Endothelial cell of umbilical vein (primary cell): ENCODE results near the gene DHX34. TPM values are rescaled to one million over a fixed set of nuclear protein-coding genes. Genes with fewer than 3 reads are reported as not detected.

Source experiments
- BruUV-seq: library from RNA; stranded (reverse); fragments of 400-500 nt; replicated peaks from 2 replicates; lab custom pipeline; 2021; lab: Mats Ljungman, UMichigan
- CTCF ChIA-PET: fragments of 300-600, 350-600 bp; sonication (Branson Sonifier 250); formaldehyde crosslinking; loops from one replicate; lab custom pipeline; 2021; ENCODE audit warnings: antibody characterized with exemption, inconsistent platforms; lab: Charles Lee
- POLR2A ChIA-PET: fragments of 300-600, 350-600 bp; sonication (Branson Sonifier 250); formaldehyde crosslinking; loops from one replicate; lab custom pipeline; 2021; ENCODE audit warnings: antibody characterized with exemption, inconsistent platforms; lab: Charles Lee
- DNase-seq: peaks from one replicate; pipeline ENCODE4 v3.0.0-alpha.2; 2011; ENCODE audit warnings: low read depth, low spot score
- FAIRE-seq: peaks from 2 replicates; lab custom pipeline; 2011; peaks lifted over from hg19 to GRCh38; lab: Jason Lieb, UNC
- H2AFZ ChIP-seq: 2 replicates; pipeline ENCODE4 v1.6.0; 2012; ENCODE audit warnings: low read depth, low read length, control low read depth, inconsistent platforms
- H3K27ac ChIP-seq: 2 replicates; pipeline ENCODE4 v1.5.1; 2011; ENCODE audit warnings: low read depth, mild to moderate bottlenecking, control low read depth, low read length, moderate library complexity; ENCODE audit not compliant: insufficient read depth
- H3K27me3 ChIP-seq, 2 experiments: 2 replicates each; pipeline versions ENCODE4 v1.6.0 to v1.6.1; 2011; ENCODE audit warnings: low read length in 2 of 2, mixed read lengths in 1 of 2; ENCODE audit not compliant: control insufficient read depth in 2 of 2, insufficient read depth in 2 of 2
- H3K36me3 ChIP-seq, 2 experiments: 2 replicates in 1 of 2; 3 replicates in 1 of 2; pipeline ENCODE4 v1.5.1; 2011; ENCODE audit warnings: low read length in 2 of 2, mild to moderate bottlenecking in 1 of 2, moderate library complexity in 1 of 2; ENCODE audit not compliant: control insufficient read depth in 2 of 2, insufficient read depth in 2 of 2; ENCODE audit errors: extremely low read depth in 1 of 2
- H3K4me1 ChIP-seq: 3 replicates; pipeline ENCODE4 v1.5.1; 2011; ENCODE audit warnings: mild to moderate bottlenecking, low read length; ENCODE audit not compliant: control insufficient read depth, insufficient read depth; ENCODE audit errors: extremely low read depth
- H3K4me2 ChIP-seq: 2 replicates; pipeline ENCODE4 v1.6.1; 2011; ENCODE audit warnings: low read length, control low read depth, mixed read lengths; ENCODE audit not compliant: insufficient read depth
- H3K4me3 ChIP-seq, 3 experiments: fragments of 200-600 bp in 1 of 3; sonication (generic), shearing (Covaris generic) in 1 of 3; replicated peaks in 1 of 3; 2 replicates each; pipeline ENCODE4 v1.5.1; 2011 to 2016; ENCODE audit warnings: control low read depth in 3 of 3, low read length in 3 of 3, mild to moderate bottlenecking in 2 of 3, inconsistent platforms in 1 of 3, low read depth in 1 of 3, moderate library complexity in 1 of 3; ENCODE audit not compliant: insufficient read depth in 1 of 3
- H3K79me2 ChIP-seq: 2 replicates; pipeline ENCODE4 v1.6.0; 2012; ENCODE audit warnings: low read length, inconsistent platforms; ENCODE audit not compliant: control insufficient read depth, insufficient read depth
- H3K9ac ChIP-seq: replicated peaks from 2 replicates; pipeline ENCODE3; 2011; ENCODE audit warnings: low read length, control low read depth; ENCODE audit not compliant: insufficient read depth; ENCODE audit errors: extremely low read depth
- H3K9me1 ChIP-seq: replicated peaks from 3 replicates; pipeline ENCODE4 v1.6.0; 2011; ENCODE audit warnings: mild to moderate bottlenecking, low read length; ENCODE audit not compliant: control insufficient read depth, insufficient read depth; ENCODE audit errors: extremely low read depth
- H3K9me3 ChIP-seq: replicated peaks from 2 replicates; pipeline ENCODE4 v1.5.1; 2012; ENCODE audit warnings: low read length, inconsistent platforms; ENCODE audit not compliant: control insufficient read depth, insufficient read depth
- H4K20me1 ChIP-seq: replicated peaks from 2 replicates; pipeline ENCODE3; 2011; ENCODE audit warnings: mild to moderate bottlenecking, low read length; ENCODE audit not compliant: control insufficient read depth, insufficient read depth; ENCODE audit errors: extremely low read depth
- CTCF ChIP-seq, 2 donors: IDR thresholded peaks; 1 replicate in 1 of 2; 2 replicates in 1 of 2; pipeline ENCODE4 v1.5.1; 2011; ENCODE audit warnings: low read length in 2 of 2, mild to moderate bottlenecking in 2 of 2, moderate library complexity in 2 of 2, control low read depth in 1 of 2, inconsistent platforms in 1 of 2, low read depth in 1 of 2; ENCODE audit not compliant: insufficient read depth in 1 of 2; ENCODE audit errors: extremely low read depth in 1 of 2
- EZH2 ChIP-seq: IDR thresholded peaks from 2 replicates; pipeline ENCODE4 v1.6.1; 2012; ENCODE audit warnings: borderline replicate concordance, low read depth, mild to moderate bottlenecking, moderate library complexity, low read length, inconsistent platforms; ENCODE audit not compliant: severe bottlenecking
- FOS ChIP-seq: IDR thresholded peaks from 2 replicates; pipeline ENCODE4 v1.6.1; 2011; ENCODE audit warnings: mild to moderate bottlenecking, low read length, moderate library complexity, borderline replicate concordance; ENCODE audit not compliant: insufficient read depth
- GATA2 ChIP-seq: IDR thresholded peaks from 2 replicates; pipeline ENCODE4 v1.7.0; 2011; ENCODE audit warnings: low read depth, mild to moderate bottlenecking, moderate library complexity, mixed read lengths, low read length; ENCODE audit not compliant: insufficient read length, insufficient read depth
- JUN ChIP-seq: IDR thresholded peaks from 2 replicates; pipeline ENCODE4 v1.6.1; 2011; ENCODE audit warnings: borderline replicate concordance, low read depth; ENCODE audit not compliant: insufficient read length, insufficient read depth
- MAX ChIP-seq: IDR thresholded peaks from 2 replicates; pipeline ENCODE4 v1.6.1; 2011; ENCODE audit not compliant: insufficient read depth, insufficient read length
- MYC ChIP-seq: IDR thresholded peaks from one replicate; pipeline ENCODE4 v1.6.1; 2011; ENCODE audit warnings: mild to moderate bottlenecking, low read depth, low read length
- POLR2A ChIP-seq: IDR thresholded peaks from 2 replicates; pipeline ENCODE4 v1.6.1; 2012; ENCODE audit warnings: low read depth, mild to moderate bottlenecking, control low read depth, low read length
- POLR2AphosphoS5 ChIP-seq: IDR thresholded peaks from 2 replicates; pipeline ENCODE4 v1.6.1; 2012; ENCODE audit warnings: low read depth, mild to moderate bottlenecking, control low read depth, low read length, moderate library complexity; ENCODE audit not compliant: insufficient read depth
- dilution Hi-C: fragments of 300-500 bp; cut with MboI; formaldehyde crosslinking; loops from one replicate; pipeline ENCODE4 v1.15.0; 2019; ENCODE audit warnings: low sequenced_read_pairs; ENCODE audit not compliant: extremely low pct_ligation_motif_present
- intact Hi-C: fragments of 100-400 bp; cut with micrococcal nuclease; formaldehyde crosslinking; loops from one replicate; pipeline ENCODE4 v1.10.0; 2022
- polyA plus RNA-seq, 4 experiments: library from polyadenylated mRNA; depleted of rRNA in 3 of 4; stranded (reverse) in 3 of 4; unstranded in 1 of 4; fragments of >200 nt; gene quantifications; 2 replicates each; pipeline versions ENCODE4 v1.2.1 to v1.2.3, GENCODE V29; 2011 to 2012; ENCODE audit warnings: missing spikeins in 1 of 4
- total RNA-seq: library from RNA; stranded (reverse); gene quantifications from 2 replicates; pipeline ENCODE4 v1.2.3, GENCODE V29; 2021

DHX34 gene
- total and polyA plus RNA-seq, 2 donors (not counting 3 experiments of a cell fraction or from before 2014, with no cell fraction given), result 12.8 to 20.7 TPM

- Histone ChIP-seq H3K4me2 (no peak overlapping the region), H2AFZ (no peak overlapping the region), H3K9ac (no peak overlapping the region), H3K79me2 (peaks cover 28% of the 10 kb centered on the region), H3K4me1 (peaks cover 6% of the 10 kb centered on the region), H3K27ac (no peak overlapping the region), H3K27me3 (no peaks in the 10 kb centered on the region), H4K20me1 (no peaks in the 10 kb centered on the region), H3K9me3 (no peaks in the 10 kb centered on the region), H3K9me1 (no peaks in the 10 kb centered on the region), H3K4me3 (no peak overlapping the region), H3K36me3 (peaks cover 4 to 17% of the 10 kb centered on the region in 2 experiments)
- intact Hi-C loops, result no loop called here
- POLR2A ChIA-PET, result no interaction called here
- BruUV-seq, result no TSS peak
- CTCF ChIA-PET, result no interaction called here
- DNase-seq (no peak), FAIRE-seq (no peak)
- no peak for TF ChIP-seq JUN
- TF ChIP-seq MAX, result no peak
- TF ChIP-seq POLR2AphosphoS5, result no peak
- no peak for TF ChIP-seq MYC
- no peak for TF ChIP-seq FOS
- no peak for TF ChIP-seq EZH2
- TF ChIP-seq GATA2, result no peak
- no peak for TF ChIP-seq POLR2A
- TF ChIP-seq CTCF (IDR thresholded peaks at IDR 0.05; ENCODE audit: extremely low read depth in 1 of 2, insufficient read depth in 1 of 2, low read depth in 1 of 2, low read length in 2 of 2), result no peak
- dilution Hi-C loops, result no loop called here
Observed at GRCh38 chr19:47352095-47352494, 3.0 kb downstream of the DHX34 start.
